ENCODE results near the gene CEP41. TPM values are rescaled to one million over a fixed set of nuclear protein-coding genes. Genes with fewer than 3 reads are reported as not detected.

The CEP41 gene
- total RNA-seq, 1 donor from 2014 or later: 16.7 TPM

GRCh38 chr7:130349911-130350782 lies 90.7 kb downstream of the CEP41 start:
- Mint-ChIP-seq H3K4me1 (peaks cover 17% of the 10 kb centered on the region), H3K36me3 (ENCODE audit: low read depth) (no peaks in the 10 kb centered on the region), H3K9me3 (no peaks in the 10 kb centered on the region), H3K4me3 (no peak overlapping the region), H3K27ac (peak overlapping the region; percentile 21), H3K27me3 (no peaks in the 10 kb centered on the region)
- intact Hi-C loops (cut with micrococcal nuclease): no loop called here
- no peak for DNase-seq

GRCh38 chr7:130346941-130347340 lies 93.9 kb downstream of the CEP41 start:
- no peak for DNase-seq
- peaks cover 2% of the 10 kb centered on the region for H3K27me3 Mint-ChIP-seq
- H3K9me3 Mint-ChIP-seq: no peaks in the 10 kb centered on the region
- no peak overlapping the region for H3K4me3 Mint-ChIP-seq
- H3K27ac Mint-ChIP-seq: no peak overlapping the region
- intact Hi-C loops (cut with micrococcal nuclease): no loop called here
- peaks cover 12% of the 10 kb centered on the region for H3K4me1 Mint-ChIP-seq
- no peaks in the 10 kb centered on the region for H3K36me3 Mint-ChIP-seq (ENCODE audit: low read depth)

- Mint-ChIP-seq H3K27ac (no peak overlapping the region), H3K36me3 (ENCODE audit: low read depth) (no peaks in the 10 kb centered on the region), H3K4me3 (no peak overlapping the region), H3K9me3 (no peaks in the 10 kb centered on the region), H3K27me3 (peaks cover 2% of the 10 kb centered on the region), H3K4me1 (peaks cover 8% of the 10 kb centered on the region)
- intact Hi-C loops (cut with micrococcal nuclease): no loop called here
- no peak for DNase-seq
These were observed 94.5 kb downstream of the CEP41 start for GRCh38 chr7:130346177-130346905.

DNA sequence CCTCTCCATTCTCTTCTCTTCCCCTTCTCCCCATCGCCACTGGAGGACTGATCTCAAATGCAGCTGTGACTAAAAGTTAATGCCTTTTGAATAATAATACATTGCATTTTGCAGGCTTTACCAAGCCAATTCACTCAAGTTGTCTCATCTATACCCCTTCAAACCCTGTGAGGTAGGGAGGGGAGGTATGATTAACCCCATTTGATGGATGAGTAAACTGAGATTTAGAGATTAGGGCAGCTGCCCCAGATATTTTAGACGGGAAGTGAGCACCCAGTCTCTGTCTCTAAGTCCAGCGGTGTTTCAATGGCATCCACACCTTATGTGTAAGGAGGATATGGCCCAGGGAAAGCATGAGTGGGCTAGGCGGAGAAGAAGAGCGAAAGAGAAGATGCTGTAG lies 95.1 kb downstream of the CEP41 start:
- no peak for DNase-seq
- intact Hi-C loops (cut with micrococcal nuclease): no loop called here
- H3K9me3 Mint-ChIP-seq: no peaks in the 10 kb centered on the region
- H3K4me1 Mint-ChIP-seq: peaks cover 4% of the 10 kb centered on the region
- peaks cover 2% of the 10 kb centered on the region for H3K27me3 Mint-ChIP-seq
- no peak overlapping the region for H3K27ac Mint-ChIP-seq
- H3K36me3 Mint-ChIP-seq (ENCODE audit: low read depth): no peaks in the 10 kb centered on the region
- no peak overlapping the region for H3K4me3 Mint-ChIP-seq

GRCh38 chr7:130345136-130345535 lies 95.7 kb downstream of the CEP41 start:
- no peak for DNase-seq
- Mint-ChIP-seq H3K9me3 (no peaks in the 10 kb centered on the region), H3K4me3 (no peak overlapping the region), H3K36me3 (ENCODE audit: low read depth) (no peaks in the 10 kb centered on the region), H3K27me3 (peaks cover 2% of the 10 kb centered on the region), H3K27ac (no peak overlapping the region), H3K4me1 (peaks cover 2% of the 10 kb centered on the region)
- intact Hi-C loops (cut with micrococcal nuclease): no loop called here

DNA sequence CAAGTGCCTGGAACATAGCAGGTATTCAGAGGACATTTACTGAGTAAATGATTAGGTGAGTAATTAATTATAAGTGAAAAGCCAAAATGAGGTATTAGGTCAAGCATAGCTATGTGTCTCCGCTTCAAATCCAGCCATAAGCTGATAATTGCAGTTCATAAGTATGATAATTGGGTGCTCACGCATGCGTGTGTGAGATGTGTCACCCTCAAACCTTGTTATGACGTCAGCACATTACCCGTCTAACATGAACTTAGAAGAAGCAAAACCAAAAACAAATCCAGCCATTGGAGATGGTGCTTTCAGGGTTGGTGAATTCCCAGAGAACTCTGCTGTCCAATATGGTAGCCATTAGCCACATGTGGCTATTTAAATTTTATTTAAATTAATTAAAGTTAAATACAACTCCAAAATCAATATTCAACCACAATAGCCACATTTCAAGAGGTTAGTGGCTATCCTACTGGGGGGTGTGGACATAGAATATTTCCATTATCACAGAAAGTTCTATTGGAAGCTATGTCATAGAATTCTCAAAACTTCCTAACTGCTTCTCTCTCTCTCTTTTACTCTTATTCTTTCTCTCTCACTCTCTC lies 96.4 kb downstream of the CEP41 start, which contains the start of gene CPA5:
CPA5 (plus strand) TSS at position 546 of the 596 bp plus-strand sequence. CDS start 1,670 bp downstream, outside the sequence.
- Mint-ChIP-seq H3K27me3 (peaks cover 2% of the 10 kb centered on the region), H3K4me3 (no peak within 1 kb of the TSS), H3K9me3 (no peaks in the 10 kb centered on the region), H3K27ac (no peak within 1 kb of the TSS), H3K4me1 (no peaks in the 10 kb centered on the region), H3K36me3 (ENCODE audit: low read depth) (no peaks in the 10 kb centered on the region)
- intact Hi-C loops (cut with micrococcal nuclease): no loop called here
- DNase-seq: no peak

Other genes starting within 250 kb of the CEP41 start
- 48.2 and 52.9 TPM in 2 replicates for gene TMEM209, start 235.6 kb downstream of the CEP41 start, total RNA-seq
- gene SSMEM1, start 233.2 kb downstream of the CEP41 start, total RNA-seq: not detected in 2 replicates
- 0.14 TPM in 2 replicates for gene CPA2, start 174.2 kb downstream of the CEP41 start, total RNA-seq
- gene CPA4, start 147.9 kb downstream of the CEP41 start, total RNA-seq: not detected in 2 replicates
- gene CPA5, start 96.2 kb downstream of the CEP41 start, total RNA-seq: 0.47 and 0.93 TPM in 2 replicates
- gene CPA1, start 60.5 kb downstream of the CEP41 start, total RNA-seq: not detected in 2 replicates
- gene MEST, start 51.1 kb upstream of the CEP41 start, total RNA-seq: 4.1 and 5.8 TPM in 2 replicates
- 21.4 and 22.5 TPM in 2 replicates for gene COPG2, start 227.7 kb upstream of the CEP41 start, total RNA-seq
- not detected in 2 replicates for gene TSGA13, start 245.5 kb upstream of the CEP41 start, total RNA-seq

Data from activated CD4-positive, alpha-beta T cell treated with anti-CD3 and anti-CD28 coated beads, Interleukin-2, amount 10 ng/mL, durations not matched to agents 24 days and 14 days (primary cell).